ENCODE data around the gene MEIS1. TPM values are rescaled to one million over a fixed set of nuclear protein-coding genes. Genes with fewer than 3 reads are reported as not detected.

Gene MEIS1
- total RNA-seq, 1 experiment from 2014 or later, result 89.4 TPM

GRCh38 chr2:66578054-66578686, 143.2 kb downstream of the MEIS1 start:
- H3K4me3 ChIP-seq (ENCODE audit: low read depth, low read length, poor library complexity, severe bottlenecking), result peak overlapping the region; percentile 65
- peaks cover 63% of the 10 kb centered on the region for H3K4me1 ChIP-seq (ENCODE audit: insufficient read depth, low read length, poor library complexity, severe bottlenecking)
- POLR2A ChIA-PET (ENCODE audit: low non-redundant PET), result no interaction called here
- no peaks in the 10 kb centered on the region for H3K9me3 ChIP-seq (ENCODE audit: low read depth, low read length, poor library complexity, severe bottlenecking)
- CTCF ChIA-PET, result no interaction called here
- intact Hi-C loops (cut with micrococcal nuclease; ENCODE audit: unreplicated experiment), result loop anchor here (2.0 to 10.0 kb wide), 8 partner anchors 283 to 1074 kb away; partner anchors contain the start of gene ETAA1
- H3K36me3 ChIP-seq (ENCODE audit: insufficient read depth, low read length, poor library complexity, severe bottlenecking), result no peaks in the 10 kb centered on the region
- peak; percentile 78 for DNase-seq (ENCODE audit: low spot score)
- H3K27ac ChIP-seq (ENCODE audit: low read depth, low read length, poor library complexity, severe bottlenecking), result peak overlapping the region; percentile 92
- H3K27me3 ChIP-seq (replicated peaks; ENCODE audit: insufficient read depth, low read depth, low read length, poor library complexity), result no peaks in the 10 kb centered on the region
- BruUV-seq (replicated peaks), result no TSS peak
- TF ChIP-seq EZH2 (IDR thresholded peaks at IDR 0.05; ENCODE audit: borderline replicate concordance, low read depth, low read length, poor library complexity, severe bottlenecking), result no peak
- no peak for TF ChIP-seq CTCF (conservative IDR thresholded peaks at IDR 0.05; ENCODE audit: low read depth, low read length)

GRCh38 chr2:66578687-66579106, 143.8 kb downstream of the MEIS1 start:
- Histone ChIP-seq H3K4me3 (ENCODE audit: low read depth, low read length, poor library complexity, severe bottlenecking) (peak overlapping the region; percentile 65), H3K27me3 (replicated peaks; ENCODE audit: insufficient read depth, low read depth, low read length, poor library complexity) (no peaks in the 10 kb centered on the region), H3K27ac (ENCODE audit: low read depth, low read length, poor library complexity, severe bottlenecking) (peak overlapping the region; percentile 92), H3K36me3 (ENCODE audit: insufficient read depth, low read length, poor library complexity, severe bottlenecking) (no peaks in the 10 kb centered on the region), H3K9me3 (ENCODE audit: low read depth, low read length, poor library complexity, severe bottlenecking) (no peaks in the 10 kb centered on the region), H3K4me1 (ENCODE audit: insufficient read depth, low read length, poor library complexity, severe bottlenecking) (peaks cover 63% of the 10 kb centered on the region)
- ChIA-PET CTCF (no interaction called here), POLR2A (ENCODE audit: low non-redundant PET) (no interaction called here)
- TF ChIP-seq CTCF (conservative IDR thresholded peaks at IDR 0.05; ENCODE audit: low read depth, low read length) (no peak), EZH2 (IDR thresholded peaks at IDR 0.05; ENCODE audit: borderline replicate concordance, low read depth, low read length, poor library complexity, severe bottlenecking) (no peak)
- intact Hi-C loops (cut with micrococcal nuclease; ENCODE audit: unreplicated experiment), result loop anchor here (2.0 to 10.0 kb wide), 8 partner anchors 284 to 1074 kb away; partner anchors contain the start of gene ETAA1
- no peak for DNase-seq (ENCODE audit: low spot score)
- no TSS peak for BruUV-seq (replicated peaks)

- peak overlapping the region; percentile 65 for H3K4me3 ChIP-seq (ENCODE audit: low read depth, low read length, poor library complexity, severe bottlenecking)
- no peak for TF ChIP-seq EZH2 (IDR thresholded peaks at IDR 0.05; ENCODE audit: borderline replicate concordance, low read depth, low read length, poor library complexity, severe bottlenecking)
- TF ChIP-seq CTCF (conservative IDR thresholded peaks at IDR 0.05; ENCODE audit: low read depth, low read length), result no peak
- H3K27ac ChIP-seq (ENCODE audit: low read depth, low read length, poor library complexity, severe bottlenecking), result peak overlapping the region; percentile 92
- intact Hi-C loops (cut with micrococcal nuclease; ENCODE audit: unreplicated experiment), result loop anchor here (2.0 to 10.0 kb wide), 9 partner anchors 285 to 1073 kb away; partner anchors contain the start of gene ETAA1
- peaks cover 65% of the 10 kb centered on the region for H3K4me1 ChIP-seq (ENCODE audit: insufficient read depth, low read length, poor library complexity, severe bottlenecking)
- H3K27me3 ChIP-seq (replicated peaks; ENCODE audit: insufficient read depth, low read depth, low read length, poor library complexity), result no peaks in the 10 kb centered on the region
- DNase-seq (ENCODE audit: low spot score), result peak; percentile 18
- ChIA-PET CTCF (no interaction called here), POLR2A (ENCODE audit: low non-redundant PET) (interaction anchor here (0.7 kb wide), 2 partner anchors 579 to 1269 kb away, joined by 4 to 9 read pairs; no protein-coding TSS in a partner anchor)
- H3K9me3 ChIP-seq (ENCODE audit: low read depth, low read length, poor library complexity, severe bottlenecking), result no peaks in the 10 kb centered on the region
- BruUV-seq (replicated peaks), result no TSS peak
- H3K36me3 ChIP-seq (ENCODE audit: insufficient read depth, low read length, poor library complexity, severe bottlenecking), result no peaks in the 10 kb centered on the region
Measured at GRCh38 chr2:66579186-66580126, 144.5 kb downstream of the MEIS1 start.
